ENCODE data around the gene PIK3IP1. TPM values are rescaled to one million over a fixed set of nuclear protein-coding genes. Genes with fewer than 3 reads are reported as not detected.
A peak's percentile ranks its signal among the peaks of the same experiment; 100 is the strongest.

PIK3IP1 gene
- total and polyA plus RNA-seq, 3 donors from 2014 or later, result 42.4 to 89.2 (median 65.9) TPM

GRCh38 chr22:31279821-31280505 is 12.3 kb downstream of the PIK3IP1 start:
- H3K27ac ChIP-seq, result no peak overlapping the region
- H3K27me3 ChIP-seq, result no peaks in the 10 kb centered on the region
- H3K9me3 ChIP-seq, result no peaks in the 10 kb centered on the region
- no peak for TF ChIP-seq POLR2A (IDR thresholded peaks at IDR 0.05)
- TF ChIP-seq, protein P1, sequence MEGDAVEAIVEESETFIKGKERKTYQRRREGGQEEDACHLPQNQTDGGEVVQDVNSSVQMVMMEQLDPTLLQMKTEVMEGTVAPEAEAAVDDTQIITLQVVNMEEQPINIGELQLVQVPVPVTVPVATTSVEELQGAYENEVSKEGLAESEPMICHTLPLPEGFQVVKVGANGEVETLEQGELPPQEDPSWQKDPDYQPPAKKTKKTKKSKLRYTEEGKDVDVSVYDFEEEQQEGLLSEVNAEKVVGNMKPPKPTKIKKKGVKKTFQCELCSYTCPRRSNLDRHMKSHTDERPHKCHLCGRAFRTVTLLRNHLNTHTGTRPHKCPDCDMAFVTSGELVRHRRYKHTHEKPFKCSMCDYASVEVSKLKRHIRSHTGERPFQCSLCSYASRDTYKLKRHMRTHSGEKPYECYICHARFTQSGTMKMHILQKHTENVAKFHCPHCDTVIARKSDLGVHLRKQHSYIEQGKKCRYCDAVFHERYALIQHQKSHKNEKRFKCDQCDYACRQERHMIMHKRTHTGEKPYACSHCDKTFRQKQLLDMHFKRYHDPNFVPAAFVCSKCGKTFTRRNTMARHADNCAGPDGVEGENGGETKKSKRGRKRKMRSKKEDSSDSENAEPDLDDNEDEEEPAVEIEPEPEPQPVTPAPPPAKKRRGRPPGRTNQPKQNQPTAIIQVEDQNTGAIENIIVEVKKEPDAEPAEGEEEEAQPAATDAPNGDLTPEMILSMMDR (IDR thresholded peaks at IDR 0.05), result no peak
- no peaks in the 10 kb centered on the region for H3K36me3 ChIP-seq (ENCODE audit: low read depth, missing control alignments)
- no peak for DNase-seq
- intact Hi-C loops (cut with DNase I; ENCODE audit: low total_unique reads), result loop anchor here (10.0 kb wide), 1 partner anchor 75 kb away; no protein-coding TSS in a partner anchor
- peaks cover 12% of the 10 kb centered on the region for H3K4me1 ChIP-seq
- no peak overlapping the region for H3K4me3 ChIP-seq

- no peaks in the 10 kb centered on the region for H3K27me3 ChIP-seq
- no peaks in the 10 kb centered on the region for H3K9me3 ChIP-seq
- H3K4me1 ChIP-seq, result peaks cover 7% of the 10 kb centered on the region
- peak overlapping the region in 1 of 2 donors; percentile 5 for H3K27ac ChIP-seq
- H3K4me3 ChIP-seq, result no peak overlapping the region
- no peak for TF ChIP-seq POLR2A (IDR thresholded peaks at IDR 0.05)
- TF ChIP-seq, protein P1 (IDR thresholded peaks at IDR 0.05), result no peak
- no peak for DNase-seq
- no peaks in the 10 kb centered on the region for H3K36me3 ChIP-seq (ENCODE audit: low read depth, missing control alignments)
- intact Hi-C loops (cut with DNase I; ENCODE audit: low total_unique reads), result loop anchor here (10.0 kb wide), 1 partner anchor 74 kb away; no protein-coding TSS in a partner anchor
Observed at GRCh38 chr22:31279327-31279669, 13.0 kb downstream of the PIK3IP1 start.

DNA sequence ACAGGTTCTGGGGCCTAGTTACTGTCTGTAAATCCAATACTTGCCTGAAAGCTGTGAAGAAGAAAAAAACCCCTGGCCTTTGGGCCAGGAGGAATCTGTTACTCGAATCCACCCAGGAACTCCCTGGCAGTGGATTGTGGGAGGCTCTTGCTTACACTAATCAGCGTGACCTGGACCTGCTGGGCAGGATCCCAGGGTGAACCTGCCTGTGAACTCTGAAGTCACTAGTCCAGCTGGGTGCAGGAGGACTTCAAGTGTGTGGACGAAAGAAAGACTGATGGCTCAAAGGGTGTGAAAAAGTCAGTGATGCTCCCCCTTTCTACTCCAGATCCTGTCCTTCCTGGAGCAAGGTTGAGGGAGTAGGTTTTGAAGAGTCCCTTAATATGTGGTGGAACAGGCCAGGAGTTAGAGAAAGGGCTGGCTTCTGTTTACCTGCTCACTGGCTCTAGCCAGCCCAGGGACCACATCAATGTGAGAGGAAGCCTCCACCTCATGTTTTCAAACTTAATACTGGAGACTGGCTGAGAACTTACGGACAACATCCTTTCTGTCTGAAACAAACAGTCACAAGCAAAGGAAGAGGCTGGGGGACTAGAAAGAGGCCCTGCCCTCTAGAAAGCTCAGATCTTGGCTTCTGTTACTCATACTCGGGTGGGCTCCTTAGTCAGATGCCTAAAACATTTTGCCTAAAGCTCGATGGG is 13.5 kb downstream of the PIK3IP1 start:
- no peak for DNase-seq
- Histone ChIP-seq H3K9me3 (no peaks in the 10 kb centered on the region), H3K4me3 (no peak overlapping the region), H3K4me1 (peaks cover 7% of the 10 kb centered on the region), H3K27ac (peak overlapping the region in 1 of 2 donors; percentile 5), H3K27me3 (no peaks in the 10 kb centered on the region), H3K36me3 (ENCODE audit: low read depth, missing control alignments) (no peaks in the 10 kb centered on the region)
- intact Hi-C loops (cut with DNase I; ENCODE audit: low total_unique reads), result loop anchor here (10.0 kb wide), 1 partner anchor 74 kb away; no protein-coding TSS in a partner anchor
- TF ChIP-seq, protein P1 (IDR thresholded peaks at IDR 0.05), result no peak
- no peak for TF ChIP-seq POLR2A (IDR thresholded peaks at IDR 0.05)
- 64 to 69% methylated on average over 6 of the region's 6 CpGs for WGBS, 2 donors

DNA sequence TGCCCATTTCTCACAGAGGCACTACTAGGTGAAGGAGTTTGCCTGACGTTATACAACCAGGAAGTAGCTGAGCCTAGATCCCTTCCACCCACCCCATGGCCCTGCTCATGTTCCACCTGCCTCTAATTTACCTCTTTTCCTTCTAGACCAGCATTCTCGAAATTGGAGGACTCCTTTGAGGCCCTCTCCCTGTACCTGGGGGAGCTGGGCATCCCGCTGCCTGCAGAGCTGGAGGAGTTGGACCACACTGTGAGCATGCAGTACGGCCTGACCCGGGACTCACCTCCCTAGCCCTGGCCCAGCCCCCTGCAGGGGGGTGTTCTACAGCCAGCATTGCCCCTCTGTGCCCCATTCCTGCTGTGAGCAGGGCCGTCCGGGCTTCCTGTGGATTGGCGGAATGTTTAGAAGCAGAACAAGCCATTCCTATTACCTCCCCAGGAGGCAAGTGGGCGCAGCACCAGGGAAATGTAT is 14.1 kb downstream of the PIK3IP1 start:
- no peaks in the 10 kb centered on the region for H3K9me3 ChIP-seq
- TF ChIP-seq, protein P1 (IDR thresholded peaks at IDR 0.05), result no peak
- H3K4me3 ChIP-seq, result no peak overlapping the region
- 62 to 76% methylated on average over 9 of the region's 9 CpGs for WGBS, 2 donors
- intact Hi-C loops (cut with DNase I; ENCODE audit: low total_unique reads), result loop anchor here (10.0 kb wide), 1 partner anchor 73 kb away; no protein-coding TSS in a partner anchor
- H3K27me3 ChIP-seq, result no peaks in the 10 kb centered on the region
- no peak for DNase-seq
- peak overlapping the region in 1 of 2 donors; percentile 5 for H3K27ac ChIP-seq
- no peaks in the 10 kb centered on the region for H3K36me3 ChIP-seq (ENCODE audit: low read depth, missing control alignments)
- H3K4me1 ChIP-seq, result peaks cover 7% of the 10 kb centered on the region
